Fibroblast of skin of left quadriceps (primary cell): Measurements from ENCODE around the gene FAS.

ENCODE experiments used
- DNase-seq, 2 experiments: peaks; one replicate each; pipeline ENCODE4 v3.0.0-alpha.2; 2013; ENCODE audit warnings: low read depth in 2 of 2

FAS gene

GRCh38 chr10:88990384-88991160 is at the start of gene FAS:
Gene FAS, plus strand, starts transcription at chr10:88990798. Its CDS starts 79 bp downstream, at chr10:88990877.
- no peak for DNase-seq

- no peak for DNase-seq
Observed at GRCh38 chr10:88941026-88941425, 49.6 kb upstream of the FAS start.

- no peak for DNase-seq
Observed at GRCh38 chr10:88943778-88944177, 46.8 kb upstream of the FAS start.

GRCh38 chr10:88944813-88945212 is 45.8 kb upstream of the FAS start:
- DNase-seq = no peak

GRCh38 chr10:88946200-88946599 is 44.4 kb upstream of the FAS start:
- no peak for DNase-seq

GRCh38 chr10:88946965-88947590 is 43.5 kb upstream of the FAS start:
- no peak for DNase-seq

- no peak for DNase-seq
Observed at GRCh38 chr10:88949051-88949450, 41.5 kb upstream of the FAS start.

GRCh38 chr10:88949912-88950837 is 40.4 kb upstream of the FAS start:
- DNase-seq = no peak

GRCh38 chr10:88952647-88953111 is 37.9 kb upstream of the FAS start, which contains the start of gene ACTA2:
Gene ACTA2, minus strand, starts transcription at chr10:88952773. Its CDS starts 3,843 bp downstream, at chr10:88948930.
- DNase-seq = peak; percentile 80 to 82

- DNase-seq = no peak
Observed at GRCh38 chr10:88953662-88954061, 36.9 kb upstream of the FAS start.

GRCh38 chr10:88954458-88955083 is 36.0 kb upstream of the FAS start:
- DNase-seq = no peak

GRCh38 chr10:88957381-88957780 is 33.2 kb upstream of the FAS start:
- DNase-seq = no peak

GRCh38 chr10:88958721-88959120 is 31.9 kb upstream of the FAS start:
- no peak for DNase-seq

- DNase-seq = no peak
Observed at GRCh38 chr10:88960802-88961201, 29.8 kb upstream of the FAS start.

- no peak for DNase-seq
Observed at GRCh38 chr10:88961266-88961665, 29.3 kb upstream of the FAS start.

- DNase-seq = no peak
Observed at GRCh38 chr10:88962336-88962735, 28.3 kb upstream of the FAS start.

- DNase-seq = no peak
Observed at GRCh38 chr10:88963318-88963717, 27.3 kb upstream of the FAS start.

GRCh38 chr10:88964360-88964759 is 26.2 kb upstream of the FAS start:
- no peak for DNase-seq

- DNase-seq = no peak
Observed at GRCh38 chr10:88964869-88965415, 25.7 kb upstream of the FAS start.

GRCh38 chr10:88966797-88967196 is 23.8 kb upstream of the FAS start:
- DNase-seq = no peak

- DNase-seq = no peak
Observed at GRCh38 chr10:88968391-88968790, 22.2 kb upstream of the FAS start.
